Cardiac septum (tissue), 1 donor: ENCODE measurements around the gene SETD2. TPM values are rescaled to one million over a fixed set of nuclear protein-coding genes. Genes with fewer than 3 reads are reported as not detected.
"Not testable (repeated sequence)": the region's sequence is repeated elsewhere in the genome, so short reads cannot be mapped to it uniquely, and the experiment has no call there.

Experiments used
- DNase-seq: peaks from one replicate; pipeline ENCODE4 v3.0.0-alpha.2; 2020; ENCODE audit warnings: low spot score
- intact Hi-C: fragments of 100-400 bp; cut with DNase I; formaldehyde crosslinking; loops from one replicate; pipeline ENCODE4 v1.14.0; 2022
- total RNA-seq: library from RNA; stranded (reverse); fragmentation: NEBNext Ultra II Directional; extraction: Animal tissue kit (Norgen Biotek cat#: 25700); gene quantifications from one replicate; pipeline ENCODE4 v1.2.1, GENCODE V29; 2021
- donor health status: DM: no; HTN: no; CAD: no.

Gene SETD2
- total RNA-seq, 1 donor from 2014 or later: 35.6 TPM

DNA sequence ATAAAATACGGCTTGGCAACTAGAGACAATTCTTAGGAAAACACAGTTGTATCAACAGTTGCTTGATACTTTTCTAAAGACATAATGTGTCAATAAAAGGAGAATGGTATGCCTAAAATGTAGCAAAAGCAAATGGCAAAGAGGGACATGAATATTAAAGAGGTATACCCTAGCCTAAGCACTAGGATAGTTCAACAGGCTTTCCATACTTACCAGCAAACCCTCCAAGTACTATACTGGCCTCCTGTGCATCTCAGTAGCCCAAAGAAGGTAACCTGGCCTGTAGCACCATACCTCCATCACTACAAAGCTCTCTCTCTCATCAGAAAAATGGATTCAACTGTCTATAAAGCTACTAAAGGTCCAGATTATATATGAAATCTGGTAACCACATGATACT lies 7.5 kb downstream of the SETD2 start:
- no peak for DNase-seq
- intact Hi-C loops: no loop called here

DNA sequence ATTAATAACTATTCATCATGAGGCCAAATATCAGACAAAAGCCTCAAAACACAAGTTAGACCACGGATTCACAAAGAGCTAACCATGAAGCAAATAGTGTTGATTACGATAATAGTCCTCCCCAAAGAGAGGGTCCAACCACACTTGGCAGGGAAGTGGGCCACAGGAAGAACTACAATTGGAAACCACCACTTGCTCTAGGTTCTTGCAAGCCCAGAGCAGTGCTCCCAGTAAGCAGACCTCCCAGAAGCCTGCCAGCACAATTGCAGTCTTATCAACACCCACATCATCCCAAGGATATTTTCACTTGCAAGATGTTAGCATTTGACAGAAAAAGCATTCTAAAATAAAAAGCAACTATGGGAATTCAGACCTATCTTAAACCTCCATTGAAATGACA lies 11.3 kb downstream of the SETD2 start:
- intact Hi-C loops: no loop called here
- DNase-seq: no peak

DNA sequence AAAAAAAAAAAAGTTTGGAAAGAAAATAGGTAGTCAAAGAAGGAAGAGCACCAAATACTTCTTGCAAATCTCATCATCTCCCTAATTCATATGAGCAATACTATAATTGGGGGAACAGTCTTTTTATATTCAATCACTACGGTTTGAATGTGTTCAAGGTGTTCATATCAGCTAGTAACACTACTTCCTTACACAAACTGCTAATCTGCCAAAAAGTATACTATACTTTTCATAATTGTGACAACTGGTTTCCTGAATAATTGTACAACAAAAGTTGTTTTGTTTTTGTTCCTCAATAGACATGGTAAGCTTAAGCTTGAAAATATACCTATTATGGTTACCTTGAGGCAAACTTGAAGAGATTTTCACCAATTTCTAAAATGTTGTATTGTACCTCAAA lies 12.1 kb downstream of the SETD2 start:
- no peak for DNase-seq
- intact Hi-C loops: no loop called here

DNA sequence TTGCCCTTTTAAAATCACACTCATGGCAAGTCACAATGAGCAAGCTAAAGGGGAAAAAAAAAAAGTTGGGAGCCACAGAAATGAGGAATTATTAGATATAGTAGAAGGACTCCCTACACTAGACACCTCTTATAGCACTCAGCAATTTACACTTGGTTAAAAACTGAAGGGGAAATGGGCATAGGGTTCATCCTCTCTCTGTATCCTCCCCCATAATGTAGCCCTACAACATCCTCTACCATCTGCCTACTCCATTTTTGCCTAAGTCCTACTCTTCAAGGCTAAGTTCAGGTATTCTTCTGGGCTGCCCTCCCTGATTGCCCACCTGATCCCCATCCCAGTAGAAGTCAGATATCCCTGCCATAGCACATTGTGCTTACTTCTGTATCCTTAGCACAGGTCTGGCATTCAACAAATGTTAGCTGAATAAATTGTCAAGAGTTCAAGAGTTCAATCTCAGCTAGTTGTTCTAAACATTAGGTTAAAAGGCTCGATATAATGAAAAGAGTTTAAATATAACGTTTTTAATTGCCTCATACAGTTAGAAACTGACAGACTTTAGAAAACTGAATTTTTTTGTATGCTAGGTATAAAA lies 14.5 kb downstream of the SETD2 start:
- no peak for DNase-seq
- intact Hi-C loops: no loop called here

DNA sequence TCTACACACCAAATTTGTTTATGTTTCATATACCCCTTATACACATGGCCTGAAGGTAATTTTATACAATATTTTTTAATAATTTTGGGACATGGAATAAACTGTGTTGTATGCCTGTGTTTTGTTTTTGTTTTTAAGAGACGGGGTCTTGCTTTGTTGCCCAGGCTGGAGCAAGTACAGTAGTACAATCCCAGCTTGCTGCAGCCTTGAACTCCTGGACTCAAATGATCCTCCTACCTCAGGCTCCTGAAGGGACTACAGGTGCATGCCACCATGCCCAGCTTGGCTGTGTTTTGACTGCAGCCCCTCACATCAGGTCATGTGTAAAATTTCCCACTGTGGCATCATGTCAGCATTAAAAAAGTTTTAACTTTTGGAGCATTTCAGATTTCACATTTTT lies 18.6 kb downstream of the SETD2 start:
- intact Hi-C loops: no loop called here
- DNase-seq: no peak

DNA sequence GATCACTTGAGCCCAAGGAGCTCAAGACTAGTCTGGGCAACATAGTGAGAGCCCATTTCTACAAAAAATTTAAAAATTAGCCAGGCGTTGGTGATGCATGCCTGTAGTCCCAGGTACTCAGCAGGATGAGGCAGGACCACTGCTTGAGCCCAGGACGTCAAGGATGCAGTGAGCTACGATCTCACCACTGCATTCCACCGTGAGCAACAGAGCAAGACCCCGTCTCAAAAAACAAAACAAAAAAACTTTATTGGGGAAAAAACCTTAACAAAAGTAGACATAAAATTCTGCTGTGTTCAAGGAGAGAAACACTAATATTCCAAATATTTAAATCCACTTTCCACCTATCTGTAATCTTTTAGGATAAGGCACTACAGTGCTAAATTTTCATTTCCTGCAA lies 20.8 kb downstream of the SETD2 start:
- intact Hi-C loops: no loop called here
- DNase-seq: no peak

DNA sequence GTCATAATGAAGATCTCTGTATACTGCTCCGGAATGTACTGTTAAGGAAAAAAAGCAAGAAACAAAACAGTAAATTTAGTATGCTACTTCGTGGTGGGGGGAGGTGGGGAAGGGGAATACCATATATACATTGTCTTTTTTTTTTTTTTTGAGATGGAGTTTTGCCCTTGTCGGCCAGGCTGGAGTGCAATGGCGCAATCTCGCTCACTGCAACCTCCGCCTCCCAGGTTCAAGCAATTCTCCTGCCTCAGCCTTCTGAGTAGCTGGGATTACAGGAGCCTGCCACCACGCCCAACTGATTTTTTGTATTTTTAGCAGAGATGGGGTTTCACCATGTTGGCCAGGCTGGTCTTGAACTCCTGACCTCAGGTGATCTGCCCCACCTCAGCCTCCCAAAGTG lies 21.4 kb downstream of the SETD2 start:
- intact Hi-C loops, DNase-seq: not testable (repeated sequence)

DNA sequence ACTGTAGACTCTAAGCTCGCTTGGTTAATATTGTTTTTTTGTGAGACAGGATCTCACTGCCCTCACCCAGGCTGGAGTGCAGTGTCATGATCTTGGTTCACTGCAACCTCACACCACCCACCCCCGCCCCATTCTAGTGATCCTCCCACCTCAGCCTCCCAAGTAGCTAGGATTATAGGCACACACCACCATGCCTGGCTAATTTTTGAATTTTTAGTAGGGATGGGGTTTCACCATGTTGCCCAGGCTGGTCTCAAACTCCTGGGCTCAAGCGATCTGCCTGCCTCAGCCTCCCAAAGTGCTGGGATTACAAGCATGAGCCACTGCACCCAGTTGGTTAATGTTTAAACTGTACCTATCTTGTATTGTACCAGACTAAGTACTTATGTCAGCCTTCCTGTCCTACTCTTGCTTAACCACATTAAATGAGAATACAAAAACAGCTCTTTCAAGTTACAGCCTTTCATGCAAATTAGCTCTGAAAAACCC lies 22.9 kb downstream of the SETD2 start:
- DNase-seq, intact Hi-C loops: not testable (repeated sequence)

DNA sequence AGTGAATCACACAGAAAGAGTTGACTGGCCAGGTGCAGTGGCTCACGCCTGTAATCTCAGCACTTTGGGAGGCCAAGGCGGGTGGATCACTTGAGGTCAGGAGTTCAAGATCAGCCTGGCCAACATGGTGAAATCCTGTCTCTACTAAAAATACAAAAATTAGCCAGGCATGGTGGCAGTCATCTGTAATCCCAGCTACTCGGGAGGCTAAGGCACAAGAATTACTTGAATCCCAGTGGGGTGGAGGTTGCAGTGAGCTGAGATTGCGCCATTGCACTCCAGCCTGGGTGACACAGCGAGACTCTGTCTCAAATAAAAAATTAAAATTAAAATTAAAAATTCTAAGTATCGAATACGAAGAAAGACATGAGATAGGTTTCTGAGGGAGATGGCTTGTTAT lies 23.4 kb downstream of the SETD2 start:
- DNase-seq, intact Hi-C loops: not testable (repeated sequence)

DNA sequence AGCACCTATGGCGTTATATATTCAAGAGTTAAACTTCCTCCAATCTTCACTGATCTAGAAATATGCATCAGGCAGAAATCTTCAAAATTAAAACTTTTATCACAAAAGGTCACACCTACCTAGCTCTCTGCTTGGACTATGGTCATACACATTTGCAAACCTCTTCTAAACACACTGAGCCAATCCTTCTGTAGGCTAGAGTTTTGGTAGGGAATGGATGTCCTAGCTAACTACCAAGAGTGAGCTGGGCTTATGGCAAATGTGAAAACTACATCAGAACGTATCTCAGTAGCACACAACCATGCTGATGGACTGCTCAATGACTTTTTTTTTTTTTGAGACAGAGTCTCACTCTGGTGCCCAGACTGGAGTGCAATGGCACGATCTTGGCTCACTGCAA lies 29.6 kb downstream of the SETD2 start:
- DNase-seq: no peak
- intact Hi-C loops: no loop called here

DNA sequence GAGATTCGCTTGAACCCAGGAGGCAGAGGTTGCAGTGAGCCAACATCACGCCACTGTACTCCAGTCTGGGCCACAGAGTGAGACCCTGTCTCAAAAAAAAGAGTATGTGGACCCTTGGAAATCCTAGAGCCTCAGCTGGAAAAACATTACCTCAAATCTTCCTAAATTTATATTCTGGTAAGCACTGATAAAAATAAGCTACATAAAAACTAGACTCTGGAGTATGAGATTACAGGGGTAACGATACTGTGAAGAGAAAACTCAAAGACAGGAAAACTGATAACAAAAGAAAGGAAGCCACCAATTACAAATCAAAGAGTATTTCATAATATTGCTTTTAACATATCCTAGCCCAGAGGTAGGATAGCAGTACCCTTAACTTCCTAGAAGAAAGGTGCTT lies 30.3 kb downstream of the SETD2 start:
- intact Hi-C loops: no loop called here

DNA sequence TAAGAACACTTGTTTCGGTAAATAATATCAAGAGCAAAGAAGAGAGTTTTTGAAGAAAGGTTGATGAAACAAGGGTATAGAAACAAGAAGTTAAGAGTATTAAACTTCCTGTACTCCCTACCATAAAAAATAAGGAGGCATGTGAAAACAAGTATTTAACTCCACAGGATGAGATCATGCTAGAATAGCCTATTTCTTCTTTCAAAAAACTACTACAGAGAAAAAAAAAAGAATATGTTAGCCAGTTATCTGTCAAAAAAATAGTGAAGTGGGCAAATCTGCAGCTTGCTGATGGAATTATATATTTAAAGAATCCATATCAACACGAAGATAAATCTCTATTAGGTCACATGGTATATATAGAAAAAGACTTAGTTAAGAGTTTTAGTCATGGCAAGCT lies 33.4 kb downstream of the SETD2 start:
- intact Hi-C loops: no loop called here
- no peak for DNase-seq

More for the DNA sequence above, 30.3 kb downstream of the SETD2 start:
- DNase-seq: no peak

DNA sequence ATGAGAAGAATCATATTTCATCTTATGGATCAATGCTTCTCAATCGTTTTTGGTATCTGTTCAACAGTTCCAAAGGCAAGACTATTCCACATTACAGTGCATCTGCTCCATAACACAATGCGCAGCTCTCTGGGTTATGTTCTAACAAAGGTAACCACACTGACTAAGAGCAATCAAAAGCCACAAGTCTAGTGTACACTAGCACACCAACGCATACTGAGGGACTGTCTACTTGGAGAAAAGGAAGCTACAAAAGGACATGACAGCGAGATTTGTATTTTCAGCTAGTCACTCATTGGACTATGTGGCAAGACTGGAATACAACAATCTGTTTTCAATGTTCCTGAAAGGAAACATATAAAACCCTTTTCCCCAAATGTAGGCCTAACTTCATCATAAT lies 35.8 kb downstream of the SETD2 start:
- no peak for DNase-seq
- intact Hi-C loops: no loop called here

DNA sequence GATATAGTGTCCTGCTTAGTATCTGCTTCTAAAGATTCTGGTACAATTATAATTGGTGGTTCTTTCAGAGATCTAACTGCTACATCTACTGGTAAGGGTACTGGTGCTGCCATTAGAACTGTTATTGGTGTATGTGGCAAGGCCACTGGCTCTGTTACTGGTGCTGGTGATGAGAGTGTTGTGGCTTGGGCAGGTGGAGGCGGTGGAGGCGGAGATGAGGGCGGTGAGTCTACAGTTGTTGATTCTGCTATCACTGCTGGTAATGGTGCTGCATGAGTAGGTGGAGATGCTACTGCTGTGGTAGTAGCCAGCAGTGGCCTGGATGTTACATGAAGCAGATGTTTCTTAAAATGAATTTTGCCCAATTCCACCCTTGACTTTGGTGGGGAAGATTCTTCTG lies 40.1 kb downstream of the SETD2 start:
- intact Hi-C loops: no loop called here
- DNase-seq: no peak

DNA sequence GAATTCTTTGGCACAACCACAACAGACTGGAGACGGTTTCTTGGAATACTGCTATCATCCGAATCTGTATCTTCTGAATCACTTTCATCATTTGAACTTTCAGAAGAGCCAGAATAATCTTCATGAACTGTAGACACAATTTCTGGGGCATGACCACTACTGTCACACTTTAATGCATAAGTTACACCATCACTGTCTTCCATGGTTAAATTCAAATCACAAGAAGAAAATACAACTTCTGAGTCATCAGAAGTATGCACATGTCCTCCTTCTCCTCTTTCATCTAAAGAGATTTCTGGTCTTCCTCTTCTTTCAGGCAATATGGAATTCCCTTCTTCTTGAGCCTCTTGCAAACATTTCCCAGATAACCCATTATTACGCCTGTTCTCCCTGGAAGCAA lies 42.5 kb downstream of the SETD2 start:
- no peak for DNase-seq
- intact Hi-C loops: no loop called here

DNA sequence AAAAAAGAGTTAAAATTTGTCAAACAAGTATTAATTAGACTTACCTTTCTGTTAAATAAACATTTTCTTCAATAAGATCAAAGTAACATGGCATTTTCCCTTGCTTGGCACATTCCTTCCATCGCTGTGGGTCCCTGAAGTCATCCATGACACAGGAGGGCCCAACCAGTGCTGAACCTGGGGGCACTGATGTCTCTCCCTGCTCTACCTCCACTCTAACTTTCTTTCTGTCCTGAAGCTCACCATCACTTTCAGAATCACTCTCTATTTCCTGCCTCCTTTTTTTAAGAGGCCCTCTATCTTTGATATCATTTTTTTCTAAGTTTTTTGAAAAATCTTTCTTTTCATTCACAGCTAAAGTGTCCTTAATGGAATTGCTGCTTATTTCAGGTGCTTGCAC lies 43.8 kb downstream of the SETD2 start:
- DNase-seq: no peak

DNA sequence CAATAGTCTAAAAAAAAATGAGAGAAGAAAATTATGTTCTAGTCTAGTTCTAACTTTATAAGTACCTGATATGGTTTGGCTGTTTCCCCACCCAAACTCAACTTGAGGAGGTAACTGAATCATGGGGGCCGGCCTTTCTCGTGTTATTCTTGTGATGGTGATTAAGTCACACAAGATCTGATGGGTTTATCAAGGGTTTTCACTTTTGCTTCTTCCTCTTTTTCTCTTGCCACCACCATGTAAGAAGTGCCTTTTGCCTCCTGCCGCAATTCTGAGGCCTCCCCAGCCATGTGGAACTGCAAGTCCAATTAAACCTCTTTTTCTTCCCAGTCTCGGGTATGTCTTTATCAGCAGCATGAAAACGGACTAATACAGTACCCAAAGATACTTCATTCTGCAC lies 44.5 kb downstream of the SETD2 start:
- DNase-seq, intact Hi-C loops: not testable (repeated sequence)

More for the DNA sequence above, 43.8 kb downstream of the SETD2 start:
- intact Hi-C loops: no loop called here

DNA sequence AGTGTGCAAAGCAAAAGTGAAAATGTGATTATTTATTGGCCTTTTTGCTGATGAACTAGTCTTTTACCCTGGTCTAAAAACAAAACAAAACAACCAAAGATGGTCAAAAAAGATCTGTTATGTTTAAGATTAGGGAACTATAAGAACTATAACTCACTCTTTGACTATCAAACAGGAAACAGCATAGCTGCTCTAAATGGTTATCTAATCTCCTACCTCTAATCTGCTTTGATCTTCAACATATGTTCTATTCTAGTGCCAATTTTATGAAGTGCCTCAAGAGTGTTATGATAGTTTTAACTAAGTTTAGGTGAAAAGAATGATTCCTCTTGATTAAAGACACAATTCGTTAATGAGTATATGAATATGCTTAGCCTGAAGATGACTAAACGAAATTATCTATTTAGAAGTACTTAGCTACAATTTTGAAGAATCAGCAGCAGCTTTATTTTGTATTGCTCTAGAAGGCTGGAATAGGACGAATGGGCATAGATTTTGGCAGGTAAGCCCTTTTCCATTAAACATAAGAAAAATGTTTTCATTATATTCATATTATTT lies 46.0 kb downstream of the SETD2 start:
- no peak for DNase-seq
- intact Hi-C loops: no loop called here

DNA sequence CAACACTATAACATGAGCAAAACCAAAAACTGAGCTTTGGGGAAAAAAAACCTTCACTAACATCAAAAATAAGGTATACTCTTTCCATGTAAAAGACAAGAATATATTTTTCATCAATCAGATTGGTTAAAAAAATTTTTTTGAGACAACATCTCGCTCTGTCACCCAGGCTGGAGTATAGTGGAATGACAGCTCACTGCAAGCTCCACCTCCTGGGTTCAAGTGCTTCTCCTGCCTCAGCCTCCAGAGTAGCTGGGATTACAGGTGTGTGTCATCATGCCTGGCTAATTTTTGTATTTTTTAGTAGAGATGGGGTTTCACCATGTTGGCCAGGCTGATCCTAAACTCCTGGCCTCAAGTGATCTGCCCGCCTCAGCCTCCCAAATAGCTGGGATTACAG lies 48.4 kb downstream of the SETD2 start:
- intact Hi-C loops, DNase-seq: not testable (repeated sequence)

DNA sequence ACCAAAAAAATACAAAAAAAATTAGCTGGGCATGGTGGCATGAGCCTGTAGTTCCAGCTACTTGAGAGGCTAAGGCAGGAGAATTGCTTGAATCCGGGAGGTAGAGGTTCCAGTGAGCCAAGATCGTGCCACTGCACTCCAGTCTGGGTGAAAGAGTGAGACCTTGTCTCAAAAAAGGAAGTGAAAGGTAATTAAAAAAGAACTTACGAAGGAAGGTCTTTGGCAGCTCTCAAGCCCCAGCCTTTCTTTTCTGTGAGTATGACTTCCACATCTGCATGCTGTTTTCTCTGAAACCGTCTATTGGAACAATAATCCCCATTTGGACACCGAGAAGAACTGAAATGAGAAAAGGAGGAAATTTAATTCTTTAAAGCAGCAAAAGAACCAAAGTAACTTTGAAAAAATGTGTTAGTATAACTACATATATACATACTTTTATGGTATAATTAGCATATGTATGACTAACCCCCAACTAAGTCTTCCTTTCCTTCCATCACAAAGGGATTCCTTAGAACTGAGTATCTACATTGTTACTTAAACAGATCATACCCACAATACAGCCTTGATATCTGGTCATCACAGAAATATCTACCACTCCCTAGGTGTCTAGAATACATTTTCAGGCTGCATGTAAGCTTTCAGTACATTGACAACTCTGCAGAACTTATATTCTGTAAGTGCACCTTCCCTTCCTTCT lies 50.1 kb downstream of the SETD2 start:
- intact Hi-C loops: no loop called here
- DNase-seq: no peak

DNA sequence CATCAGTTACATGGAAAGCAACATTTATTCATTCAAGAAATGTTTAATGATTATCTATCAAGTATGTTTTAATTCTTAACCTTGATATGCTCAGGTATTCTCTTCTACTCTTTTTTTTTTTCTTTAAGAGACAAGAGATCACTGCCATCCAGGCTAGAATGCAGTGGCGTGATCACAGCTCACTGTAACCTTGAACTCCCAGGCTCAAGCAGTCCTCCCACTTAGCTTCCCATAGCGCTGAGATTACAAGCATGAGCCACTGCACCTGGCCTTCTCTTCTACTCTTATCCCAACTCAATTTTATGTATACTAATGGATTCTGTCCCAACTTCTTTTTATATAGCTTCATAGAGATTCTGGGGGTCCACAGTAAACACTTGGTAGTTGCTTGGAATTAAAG lies 50.9 kb downstream of the SETD2 start:
- DNase-seq: no peak
- intact Hi-C loops: no loop called here
